WERI-Rb-1 (cell line): ENCODE data around the gene NFKB1.
"Not testable (repeated sequence)": the region's sequence is repeated elsewhere in the genome, so short reads cannot be mapped to it uniquely, and the experiment has no call there.

Experiments
- DNase-seq: peaks from one replicate; pipeline ENCODE4 v3.0.0-alpha.2; 2020
- H3K27ac ChIP-seq: fragments of 250-450 bp; sonication (Bioruptor Pico); 2 replicates; pipeline ENCODE4 v1.5.1; 2020; ENCODE audit warnings: mild to moderate bottlenecking, moderate library complexity
- H3K27me3 ChIP-seq: fragments of 250-450 bp; sonication (Bioruptor Pico); 2 replicates; pipeline ENCODE4 v1.5.1; 2021; ENCODE audit warnings: mild to moderate bottlenecking, low read depth, moderate library complexity; ENCODE audit not compliant: insufficient read depth, severe bottlenecking
- H3K36me3 ChIP-seq: fragments of 250-450 bp; sonication (Bioruptor Pico); 2 replicates; pipeline ENCODE4 v1.5.1; 2020; ENCODE audit warnings: mild to moderate bottlenecking, moderate library complexity
- H3K4me3 ChIP-seq: 2 replicates; pipeline ENCODE4 v1.5.1; 2011; ENCODE audit warnings: low read depth, mild to moderate bottlenecking, control low read depth, low read length
- H3K9me3 ChIP-seq: fragments of 250-450 bp; sonication (Bioruptor Pico); 2 replicates; pipeline ENCODE4 v1.5.1; 2021; ENCODE audit warnings: mild to moderate bottlenecking, moderate library complexity; ENCODE audit not compliant: severe bottlenecking
- CTCF ChIP-seq: IDR thresholded peaks from 2 replicates; pipeline ENCODE4 v1.5.1; 2011; ENCODE audit warnings: low read depth, mild to moderate bottlenecking, control low read depth, inconsistent platforms, low read length

The NFKB1 gene

GRCh38 chr4:102566426-102566825 is 65.3 kb downstream of the NFKB1 start:
- Histone ChIP-seq H3K27me3 (no peaks in the 10 kb centered on the region), H3K27ac (no peak overlapping the region), H3K4me3 (no peak overlapping the region), H3K9me3 (peaks cover 6% of the 10 kb centered on the region), H3K36me3 (no peaks in the 10 kb centered on the region)
- DNase-seq = no peak
- TF ChIP-seq CTCF = no peak

- DNase-seq = no peak
Observed at GRCh38 chr4:102567427-102567826, 66.3 kb downstream of the NFKB1 start.

GRCh38 chr4:102569200-102569599 is 68.0 kb downstream of the NFKB1 start:
- Histone ChIP-seq H3K27me3 (no peaks in the 10 kb centered on the region), H3K9me3 (peaks cover 6% of the 10 kb centered on the region), H3K4me3 (no peak overlapping the region), H3K27ac (no peak overlapping the region), H3K36me3 (no peaks in the 10 kb centered on the region)
- DNase-seq = no peak
- no peak for TF ChIP-seq CTCF

More at GRCh38 chr4:102567427-102567826, 66.3 kb downstream of the NFKB1 start:
- peaks cover 6% of the 10 kb centered on the region for H3K9me3 ChIP-seq
- no peaks in the 10 kb centered on the region for H3K36me3 ChIP-seq
- no peak overlapping the region for H3K27ac ChIP-seq
- no peaks in the 10 kb centered on the region for H3K27me3 ChIP-seq
- no peak for TF ChIP-seq CTCF
- no peak overlapping the region for H3K4me3 ChIP-seq

- DNase-seq, H3K27me3 ChIP-seq, H3K36me3 ChIP-seq, H3K4me3 ChIP-seq, H3K27ac ChIP-seq, H3K9me3 ChIP-seq: not testable (repeated sequence)
Observed at GRCh38 chr4:102570211-102570610, 69.1 kb downstream of the NFKB1 start.

- Histone ChIP-seq H3K36me3 (no peaks in the 10 kb centered on the region), H3K9me3 (peaks cover 6% of the 10 kb centered on the region), H3K27ac (no peak overlapping the region), H3K4me3 (no peak overlapping the region), H3K27me3 (no peaks in the 10 kb centered on the region)
- TF ChIP-seq CTCF = no peak
- DNase-seq = no peak
Observed at GRCh38 chr4:102572452-102572851, 71.3 kb downstream of the NFKB1 start.

- no peaks in the 10 kb centered on the region for H3K27me3 ChIP-seq
- H3K9me3 ChIP-seq = peaks cover 6% of the 10 kb centered on the region
- H3K36me3 ChIP-seq = no peaks in the 10 kb centered on the region; the same call in 1 of the 2 replicates
- no peak for TF ChIP-seq CTCF
- no peak for DNase-seq
- no peak overlapping the region for H3K4me3 ChIP-seq
- no peak overlapping the region for H3K27ac ChIP-seq
Observed at GRCh38 chr4:102574317-102574716, 73.2 kb downstream of the NFKB1 start.
